ENCODE data around the gene PTPRQ. TPM values are rescaled to one million over a fixed set of nuclear protein-coding genes. Genes with fewer than 3 reads are reported as not detected.

The PTPRQ gene
- total and polyA plus RNA-seq, 2 of the 8 experiments (the other 6 are each of a cell fraction or from before 2014, with no cell fraction given), result not detected

DNA sequence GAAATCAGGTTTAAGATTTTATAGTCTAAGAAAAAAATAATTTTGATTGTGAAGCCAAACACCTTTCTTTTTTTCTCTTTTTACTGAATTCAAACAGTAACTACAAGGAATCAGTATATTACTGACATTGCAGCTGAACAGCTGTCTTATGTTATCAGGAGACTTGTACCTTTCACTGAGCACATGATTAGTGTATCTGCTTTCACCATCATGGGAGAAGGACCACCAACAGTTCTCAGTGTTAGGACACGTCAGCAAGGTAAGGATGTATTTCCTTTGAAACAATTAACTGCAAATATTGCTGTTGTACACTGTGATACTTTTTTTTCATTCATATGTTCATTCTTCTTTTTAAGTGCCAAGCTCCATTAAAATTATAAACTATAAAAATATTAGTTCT lies 50.8 kb downstream of the PTPRQ start:
- Histone ChIP-seq H3K4me1 (replicated peaks in 1 of 4; ENCODE audit: control insufficient read depth in 3 of 4, insufficient read depth in 4 of 4, low read length in 3 of 4) (peaks cover 0 to 4% (median 0%) of the 10 kb centered on the region in 4 experiments; a peak in 1 of 7 replicates), H2BK12ac (ENCODE audit: low read depth, low read length) (no peak overlapping the region), H3K9ac (replicated peaks in 1 of 4; ENCODE audit: extremely low read depth in 1 of 4, low read depth in 3 of 4, low read length in 3 of 4) (no peak overlapping the region), H3K36me3 (ENCODE audit: control insufficient read depth in 2 of 4, insufficient read depth in 4 of 4, low read length in 3 of 4) (no peaks in the 10 kb centered on the region), H4K20me1 (replicated peaks in 1 of 2; ENCODE audit: control insufficient read depth in 1 of 2, insufficient read depth in 2 of 2, low read length in 2 of 2) (no peaks in the 10 kb centered on the region), H3K79me2 (ENCODE audit: control insufficient read depth in 1 of 2, insufficient read depth in 2 of 2, low read length in 2 of 2) (no peaks in the 10 kb centered on the region), H2BK15ac (ENCODE audit: low read length) (no peak overlapping the region), H3K4me3 (ENCODE audit: extremely low read depth in 1 of 4, insufficient read depth in 2 of 4, low read depth in 3 of 4, low read length in 4 of 4) (no peak overlapping the region), H3K23ac (ENCODE audit: insufficient read length) (no peak overlapping the region), H2BK20ac (ENCODE audit: low read length) (no peak overlapping the region), H3K4me2 (ENCODE audit: insufficient read depth in 1 of 2, low read depth in 2 of 2, low read length in 2 of 2) (no peak overlapping the region), H3K56ac (replicated peaks; ENCODE audit: insufficient read length, low read depth, low read length) (no peak overlapping the region), H4K91ac (replicated peaks; ENCODE audit: insufficient read length, low read length) (no peak overlapping the region), H3K9me3 (ENCODE audit: insufficient read depth in 2 of 2, low read depth in 1 of 2, low read length in 1 of 2) (no peaks in the 10 kb centered on the region), H4K8ac (ENCODE audit: extremely low read depth, insufficient read depth, low read length) (no peak overlapping the region), H2BK5ac (ENCODE audit: low read depth, low read length) (no peak overlapping the region), H3K27ac (ENCODE audit: low read depth, low read length) (no peak overlapping the region), H2AFZ (ENCODE audit: low read length) (0 out of 2 replicates have a peak overlapping the region, but pooled peaks have one; percentile 47), H4K5ac (ENCODE audit: insufficient read length, low read depth, low read length) (no peak overlapping the region), H3K79me1 (ENCODE audit: low read depth, low read length) (no peaks in the 10 kb centered on the region), H3K27me3 (replicated peaks in 1 of 4; ENCODE audit: control insufficient read depth in 3 of 4, extremely low read depth in 1 of 4, insufficient read depth in 3 of 4, low read length in 3 of 4) (no peaks in the 10 kb centered on the region), H2BK120ac (replicated peaks; ENCODE audit: low read depth, low read length) (no peak overlapping the region), H3K18ac (ENCODE audit: extremely low read depth, low read length) (no peak overlapping the region), H2AK5ac (ENCODE audit: low read depth, low read length) (no peak overlapping the region), H3K14ac (ENCODE audit: insufficient read length) (no peak overlapping the region), H3K23me2 (ENCODE audit: low read depth, low read length) (no peaks in the 10 kb centered on the region), H3K4ac (replicated peaks; ENCODE audit: insufficient read length, low read depth, low read length) (no peak overlapping the region)
- DNase-seq (ENCODE audit: low read depth in 1 of 2, low spot score in 2 of 2) (no peak), FAIRE-seq (no peak)
- WGBS, 2 experiments (ENCODE audit: extremely low coverage in 1 of 2, insufficient coverage in 1 of 2, insufficient read length in 1 of 2, insufficient replicate concordance in 2 of 2, low coverage in 1 of 2, low lambda C conversion rate in 2 of 2, missing lambda C conversion rate in 1 of 2), result 77% methylated on average over 1 of the region's 1 CpG; no CpG with 5 or more reads in 1 of the 2 experiments
- ChIA-PET CTCF (ENCODE audit: partially characterized antibody) (no interaction called here), POLR2A (ENCODE audit: partially characterized antibody) (no interaction called here)
- TF ChIP-seq EZH2 (IDR thresholded peaks at IDR 0.05; ENCODE audit: low read depth, low read length, severe bottlenecking) (no peak), CBX8 (IDR thresholded peaks at IDR 0.05; ENCODE audit: borderline replicate concordance, low read depth, low read length) (no peak), POU5F1 (IDR thresholded peaks at IDR 0.05; ENCODE audit: low read depth, low read length) (no peak), BCL11A (IDR thresholded peaks at IDR 0.05; ENCODE audit: low read depth in 2 of 2, low read length in 2 of 2) (no peak), TCF12 (IDR thresholded peaks at IDR 0.05; ENCODE audit: low read depth, low read length) (no peak), KDM1A (IDR thresholded peaks at IDR 0.05; ENCODE audit: borderline replicate concordance, low read length) (no peak), RAD21 (IDR thresholded peaks at IDR 0.05 in 1 of 2, conservative IDR thresholded peaks at IDR 0.05 in 1 of 2; ENCODE audit: low read depth in 2 of 2, low read length in 2 of 2) (no peak), HDAC6 (IDR thresholded peaks at IDR 0.05; ENCODE audit: low read depth, low read length) (no peak), TAF1 (IDR thresholded peaks at IDR 0.05; ENCODE audit: low read depth, low read length) (no peak), CEBPB (IDR thresholded peaks at IDR 0.05; ENCODE audit: low read depth, low read length) (no peak), PHF8 (conservative IDR thresholded peaks at IDR 0.05; ENCODE audit: low read depth, low read length) (no peak), HDAC2 (IDR thresholded peaks at IDR 0.05; ENCODE audit: borderline replicate concordance in 1 of 2, low read depth in 2 of 2, low read length in 2 of 2) (no peak), SIRT6 (IDR thresholded peaks at IDR 0.05; ENCODE audit: low read length) (no peak)
- TF ChIP-seq, protein P1, sequence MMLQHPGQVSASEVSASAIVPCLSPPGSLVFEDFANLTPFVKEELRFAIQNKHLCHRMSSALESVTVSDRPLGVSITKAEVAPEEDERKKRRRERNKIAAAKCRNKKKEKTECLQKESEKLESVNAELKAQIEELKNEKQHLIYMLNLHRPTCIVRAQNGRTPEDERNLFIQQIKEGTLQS (IDR thresholded peaks at IDR 0.05; ENCODE audit: insufficient read depth, low read depth, low read length), result no peak

Data from H1 (cell line).